ENCODE results near the gene NID1. TPM values are rescaled to one million over a fixed set of nuclear protein-coding genes. Genes with fewer than 3 reads are reported as not detected.
"Not testable (repeated sequence)": the region's sequence is repeated elsewhere in the genome, so short reads cannot be mapped to it uniquely, and the experiment has no call there.

The NID1 gene
- total RNA-seq, 4 donors from 2014 or later: 23.4 to 80.0 (median 30.7) TPM

GRCh38 chr1:235968831-235969230 lies 96.1 kb downstream of the NID1 start:
- no peak for TF ChIP-seq POLR2A (IDR thresholded peaks at IDR 0.05)
- no peak for TF ChIP-seq CTCF (IDR thresholded peaks at IDR 0.05)
- intact Hi-C loops (cut with DNase I; ENCODE audit: low total_unique reads): no loop called here
- 89 to 94% methylated on average over 5 of the region's 5 CpGs for WGBS, 2 donors
- no peak overlapping the region for H3K4me3 ChIP-seq (ENCODE audit: low read depth, poor library complexity, severe bottlenecking)
- no peak for DNase-seq (ENCODE audit: low spot score in 2 of 2)

GRCh38 chr1:235966134-235966533 lies 98.8 kb downstream of the NID1 start:
- DNase-seq (ENCODE audit: low spot score in 2 of 2); H3K4me3 ChIP-seq (ENCODE audit: low read depth, poor library complexity, severe bottlenecking); intact Hi-C loops (cut with DNase I; ENCODE audit: low total_unique reads): not testable (repeated sequence)
- WGBS, 2 donors: 88% methylated on average over 5 of the region's 5 CpGs

GRCh38 chr1:235960809-235961208 lies 104.1 kb downstream of the NID1 start:
- TF ChIP-seq POLR2A (IDR thresholded peaks at IDR 0.05): no peak
- no peak for TF ChIP-seq CTCF (IDR thresholded peaks at IDR 0.05)
- intact Hi-C loops (cut with DNase I; ENCODE audit: low total_unique reads): no loop called here
- no peak overlapping the region for H3K4me3 ChIP-seq (ENCODE audit: low read depth, poor library complexity, severe bottlenecking)
- no peak for DNase-seq (ENCODE audit: low spot score in 2 of 2)
- 49 to 61% methylated on average over 4 of the region's 4 CpGs for WGBS, 2 donors

- DNase-seq (ENCODE audit: low spot score in 2 of 2): no peak
- intact Hi-C loops (cut with DNase I; ENCODE audit: low total_unique reads): loop anchor here (10.0 kb wide), 1 partner anchor 93 kb away; the partner anchor contains the start of gene LYST
- TF ChIP-seq POLR2A (IDR thresholded peaks at IDR 0.05) (no peak), CTCF (IDR thresholded peaks at IDR 0.05) (no peak)
- no peak overlapping the region for H3K4me3 ChIP-seq (ENCODE audit: low read depth, poor library complexity, severe bottlenecking)
- 95 to 96% methylated on average over 12 of the region's 12 CpGs for WGBS, 2 donors
Measured at GRCh38 chr1:235958021-235958420, 106.9 kb downstream of the NID1 start.

GRCh38 chr1:235955777-235956176 lies 109.1 kb downstream of the NID1 start:
- 79 to 81% methylated on average over 4 of the region's 4 CpGs for WGBS, 2 donors
- H3K4me3 ChIP-seq (ENCODE audit: low read depth, poor library complexity, severe bottlenecking): no peak overlapping the region
- no peak for TF ChIP-seq CTCF (IDR thresholded peaks at IDR 0.05)
- TF ChIP-seq POLR2A (IDR thresholded peaks at IDR 0.05): no peak
- DNase-seq (ENCODE audit: low spot score in 2 of 2): no peak
- intact Hi-C loops (cut with DNase I; ENCODE audit: low total_unique reads): loop anchor here (10.0 kb wide), 1 partner anchor 91 kb away; the partner anchor contains the start of gene LYST

GRCh38 chr1:235954306-235955283 lies 110.3 kb downstream of the NID1 start:
- no peak for DNase-seq (ENCODE audit: low spot score in 2 of 2)
- intact Hi-C loops (cut with DNase I; ENCODE audit: low total_unique reads): loop anchor here (10.0 kb wide), 1 partner anchor 90 kb away; the partner anchor contains the start of gene LYST

More at GRCh38 chr1:235954306-235955283, 110.3 kb downstream of the NID1 start:
- H3K4me3 ChIP-seq (ENCODE audit: low read depth, poor library complexity, severe bottlenecking): no peak overlapping the region
- no peak for TF ChIP-seq CTCF (IDR thresholded peaks at IDR 0.05)
- TF ChIP-seq POLR2A (IDR thresholded peaks at IDR 0.05): no peak
- WGBS, 2 donors: 76 to 86% methylated on average over 11 of the region's 11 CpGs
